Activated T-cell treated with anti-CD3 and anti-CD28 coated beads for 4 hours (primary cell): ENCODE data around the gene CIT.
"Not testable (repeated sequence)": the region's sequence is repeated elsewhere in the genome, so short reads cannot be mapped to it uniquely, and the experiment has no call there.

Experiments used
- DNase-seq: peaks from one replicate; pipeline ENCODE4 v3.0.0-alpha.2; 2020

The CIT gene

DNA sequence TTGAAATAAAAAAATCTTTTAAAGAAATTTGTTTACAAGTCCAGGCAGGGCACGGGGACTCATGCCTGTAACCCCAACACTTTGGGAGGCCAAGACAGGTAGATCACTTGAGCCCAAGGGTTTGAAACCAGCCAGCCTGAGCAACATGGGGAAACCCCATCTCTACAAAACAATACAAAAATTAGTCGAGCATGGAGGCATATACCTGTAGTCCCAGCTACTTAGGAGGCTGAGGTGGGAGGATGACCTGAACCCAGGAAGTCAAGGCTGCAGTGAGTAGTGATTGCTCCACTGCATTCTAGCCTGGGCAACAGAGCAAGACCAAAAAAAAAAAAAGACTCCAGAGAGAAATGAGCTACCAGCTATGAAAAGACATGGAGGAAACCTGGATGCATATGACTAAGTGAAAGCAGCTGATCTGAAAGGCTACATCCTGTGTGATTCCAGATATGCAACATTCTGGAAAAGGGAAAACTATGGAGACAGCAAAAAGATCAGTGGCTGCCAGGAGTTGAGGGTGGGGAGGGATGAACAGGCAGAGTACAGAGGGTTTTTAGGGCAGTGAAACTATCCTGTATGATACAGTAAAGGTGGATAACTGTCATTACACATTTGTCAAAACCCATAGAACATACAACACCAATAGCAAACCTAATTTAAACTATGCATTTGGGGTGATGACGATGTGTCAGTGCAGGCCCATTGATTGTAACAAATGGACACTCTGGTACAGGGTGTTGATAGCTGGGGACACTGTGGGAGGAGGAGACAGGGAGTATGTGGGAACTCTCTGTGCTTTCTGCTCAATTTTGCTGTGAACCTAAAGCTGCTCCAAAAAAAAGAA, 149.3 kb downstream of the CIT start:
- no peak for DNase-seq

DNA sequence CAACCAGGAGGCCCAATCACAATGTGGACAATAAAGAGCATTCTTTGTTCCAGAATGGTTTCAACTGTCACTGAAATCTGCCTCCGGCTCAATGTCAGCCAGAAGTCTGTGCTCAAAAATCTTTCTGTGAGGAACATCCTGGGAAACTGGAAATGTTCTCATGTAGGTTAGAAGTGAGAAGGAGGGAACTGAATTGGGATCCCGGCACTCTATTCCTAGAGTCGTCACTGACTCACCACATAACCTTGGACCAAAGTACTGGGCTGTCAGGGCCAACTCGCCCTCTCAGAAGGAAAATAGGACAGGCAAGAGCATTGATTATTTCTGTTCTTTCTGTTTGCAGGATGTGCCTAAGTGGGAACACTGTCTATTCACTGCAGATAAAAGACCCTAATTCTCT, 151.6 kb downstream of the CIT start:
- no peak for DNase-seq

DNA sequence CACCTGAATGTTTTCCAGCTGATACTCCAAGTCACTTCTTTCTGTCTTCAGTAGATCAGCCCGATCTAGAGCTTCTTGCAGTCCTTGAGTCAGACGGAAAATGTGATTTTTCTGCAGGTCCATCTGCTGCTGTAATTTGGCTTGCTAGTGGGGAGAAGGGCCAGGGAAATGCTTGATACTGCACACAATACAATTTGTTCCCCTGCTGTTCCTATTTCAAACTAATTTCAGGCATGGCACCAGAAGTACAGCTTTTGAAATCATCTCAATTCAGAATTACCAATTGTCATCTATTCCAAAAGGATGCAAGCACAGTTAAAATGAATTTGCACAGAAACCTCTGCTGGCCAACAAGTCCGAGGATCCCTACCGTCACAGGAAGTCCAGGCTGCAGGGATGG, 155.8 kb downstream of the CIT start:
- no peak for DNase-seq

DNA sequence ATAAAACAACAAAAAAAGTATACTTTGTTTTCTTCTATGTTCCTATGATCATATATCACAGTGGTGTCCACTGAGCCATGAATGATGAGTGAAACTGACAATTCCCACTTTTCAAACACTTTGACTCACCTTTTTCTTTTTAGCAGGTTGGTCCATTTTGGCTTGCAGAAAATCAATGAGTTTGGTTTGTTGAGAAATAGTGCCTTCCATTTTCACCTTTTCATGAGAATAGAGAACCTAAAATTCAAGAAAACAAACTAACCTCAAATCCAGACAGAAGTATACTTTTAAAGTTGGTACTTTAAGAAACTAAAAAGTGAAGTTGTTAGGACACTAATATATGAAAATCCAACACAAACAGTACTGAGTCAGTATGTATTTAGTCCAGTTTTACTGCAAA, 156.8 kb downstream of the CIT start:
- DNase-seq = no peak

DNA sequence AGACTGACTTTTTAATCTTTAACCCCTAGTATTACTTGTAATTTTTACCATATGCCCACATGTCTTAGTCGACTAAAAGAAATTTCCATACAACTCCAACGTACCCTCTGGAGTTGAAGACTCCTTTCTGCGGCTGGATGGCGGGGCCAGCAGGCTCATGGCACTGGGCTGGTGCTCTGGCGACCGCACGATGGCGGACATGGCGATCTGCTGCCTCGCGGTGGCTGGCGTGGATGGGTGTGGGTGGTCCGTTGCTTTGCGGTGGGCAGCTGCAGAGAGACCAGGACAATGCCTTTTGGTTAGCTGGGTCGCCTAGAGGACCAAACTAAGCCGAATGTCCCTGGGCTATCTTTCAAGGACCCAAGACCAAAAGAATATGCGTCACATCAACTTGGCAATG, 159.0 kb downstream of the CIT start:
- no peak for DNase-seq

DNA sequence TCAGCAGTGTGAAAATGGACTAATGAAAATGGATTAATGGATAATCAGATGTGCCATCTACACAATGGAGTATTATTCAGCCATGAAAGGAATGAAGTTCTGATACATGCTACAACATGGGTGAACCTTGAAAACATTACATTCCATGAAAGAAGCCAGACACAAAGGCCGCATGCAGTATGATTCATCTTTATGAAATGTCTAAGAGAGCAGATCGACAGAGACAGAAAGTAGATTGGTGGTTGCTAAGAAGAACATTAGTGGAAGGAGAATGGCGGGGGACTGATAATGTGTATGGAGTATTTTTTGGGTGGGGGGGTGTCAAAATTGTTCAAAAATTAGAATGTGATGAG, 161.9 kb downstream of the CIT start:
- no peak for DNase-seq

DNA sequence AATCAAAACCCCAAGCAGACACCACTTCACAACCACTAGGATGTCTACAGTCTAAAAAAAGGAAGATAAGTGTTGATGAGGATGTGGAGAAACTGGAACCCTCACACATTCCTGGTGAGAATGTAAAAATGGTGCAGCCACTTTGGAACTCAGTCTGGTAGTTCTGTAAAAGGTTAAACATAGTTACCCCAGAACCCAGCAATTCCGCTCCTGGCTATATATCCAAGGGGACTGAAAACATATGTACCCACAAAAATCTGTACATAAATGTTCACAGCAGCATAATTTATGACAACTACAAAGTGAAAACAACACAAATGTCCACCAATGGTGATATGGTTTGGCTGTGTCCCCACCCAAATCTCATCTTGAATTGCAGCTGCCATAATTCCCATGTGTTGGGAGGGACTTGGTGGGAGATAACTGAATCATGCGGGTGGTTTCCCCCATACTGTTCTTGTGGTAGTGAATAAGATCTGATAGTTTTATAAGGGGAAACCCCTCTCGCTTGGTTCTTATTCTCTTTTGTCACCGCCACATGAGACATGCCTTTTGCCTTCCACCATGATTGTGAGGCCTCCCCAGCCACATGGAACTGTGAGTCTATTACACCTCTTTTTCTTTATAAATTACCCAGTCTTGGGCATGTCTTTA, 162.4 kb downstream of the CIT start:
- no peak for DNase-seq

- DNase-seq = no peak
These were observed 163.5 kb downstream of the CIT start for GRCh38 chr12:119713551-119714031.

DNA sequence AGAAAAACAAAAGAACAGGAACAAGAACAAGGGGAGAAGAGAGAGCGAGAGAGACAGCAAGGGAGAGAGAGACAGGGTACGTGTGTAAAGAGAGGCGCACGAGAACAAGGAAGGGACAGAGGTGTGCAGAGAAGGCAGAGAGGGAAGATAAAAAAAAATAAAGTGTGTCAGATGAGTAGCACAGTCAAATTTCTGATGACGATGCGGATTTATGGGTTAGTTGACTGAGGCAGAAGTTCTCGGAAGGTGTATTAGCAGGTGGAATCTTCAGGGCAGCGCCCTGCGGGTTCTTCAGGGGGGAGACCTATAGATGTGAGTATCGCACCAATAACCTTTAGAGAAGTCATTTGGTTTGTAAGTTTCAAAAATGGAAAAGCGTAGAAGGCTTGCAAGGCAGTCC, 164.4 kb downstream of the CIT start:
- DNase-seq = no peak

- DNase-seq = no peak
These were observed 165.4 kb downstream of the CIT start for GRCh38 chr12:119711693-119712092.

GRCh38 chr12:119710965-119711551, 166.1 kb downstream of the CIT start:
- no peak for DNase-seq

- DNase-seq = no peak
These were observed 166.7 kb downstream of the CIT start for GRCh38 chr12:119710374-119710964.

GRCh38 chr12:119706427-119706826, 170.7 kb downstream of the CIT start:
- DNase-seq = not testable (repeated sequence)

DNA sequence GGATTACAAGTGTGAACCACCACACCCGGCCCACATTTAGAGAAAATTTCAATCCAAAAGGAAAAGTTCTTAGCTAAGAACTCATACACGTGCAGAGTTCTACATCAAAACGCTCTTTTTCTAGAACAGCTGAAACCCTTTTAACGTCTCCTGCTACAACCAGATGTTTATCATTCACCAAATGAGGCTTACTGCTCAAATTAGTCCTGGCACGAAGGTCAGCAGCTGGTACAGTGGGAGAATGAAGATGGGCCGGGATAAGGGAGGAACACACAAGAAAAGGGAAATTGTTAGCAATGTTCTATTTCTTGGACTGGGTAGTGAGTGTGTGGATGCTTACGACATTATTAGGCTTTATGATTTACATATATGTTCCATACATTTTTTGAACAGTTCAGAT, 171.9 kb downstream of the CIT start:
- DNase-seq = no peak

- DNase-seq = no peak
These were observed 172.9 kb downstream of the CIT start for GRCh38 chr12:119704065-119704747.

DNA sequence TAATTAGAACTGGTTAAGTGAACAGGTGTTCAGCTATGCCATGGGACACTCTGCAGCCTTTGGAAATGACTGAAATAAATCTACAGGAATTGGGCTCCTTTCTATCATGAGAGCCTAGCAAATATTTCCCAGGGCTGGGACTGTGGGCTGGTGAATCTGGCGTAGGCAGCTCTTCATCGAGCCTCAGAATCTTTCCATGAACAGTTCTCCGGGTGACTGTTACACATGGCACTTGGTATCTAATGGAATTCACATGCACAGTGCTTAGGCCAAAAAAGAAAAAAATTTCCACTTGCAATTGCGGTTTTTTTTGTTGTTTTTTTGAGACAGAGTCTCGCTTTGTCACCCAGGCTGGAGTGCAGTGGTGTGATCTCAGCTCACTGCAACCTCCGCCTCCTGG, 177.0 kb downstream of the CIT start:
- DNase-seq = no peak

GRCh38 chr12:119699199-119699760, 177.8 kb downstream of the CIT start:
- no peak for DNase-seq

DNA sequence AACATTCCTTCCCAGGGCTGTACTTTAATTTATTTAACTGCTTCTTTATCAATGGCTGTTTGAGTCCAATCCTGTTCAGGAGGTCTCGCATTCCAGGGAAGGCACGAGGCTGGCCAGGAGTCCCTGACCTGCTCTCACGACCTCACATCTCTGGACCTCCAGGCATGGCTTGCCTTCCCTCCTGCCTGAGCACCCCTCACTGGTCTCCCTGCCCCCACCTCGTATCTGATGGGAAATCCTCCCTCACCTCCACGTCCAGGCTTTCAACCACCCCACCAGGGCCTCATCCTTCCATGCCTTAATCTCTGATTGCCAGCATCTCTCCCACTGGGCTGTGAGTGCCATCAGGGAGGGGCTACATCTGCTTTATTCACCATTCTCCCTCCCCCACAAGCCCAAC, 180.2 kb downstream of the CIT start:
- DNase-seq = no peak

DNA sequence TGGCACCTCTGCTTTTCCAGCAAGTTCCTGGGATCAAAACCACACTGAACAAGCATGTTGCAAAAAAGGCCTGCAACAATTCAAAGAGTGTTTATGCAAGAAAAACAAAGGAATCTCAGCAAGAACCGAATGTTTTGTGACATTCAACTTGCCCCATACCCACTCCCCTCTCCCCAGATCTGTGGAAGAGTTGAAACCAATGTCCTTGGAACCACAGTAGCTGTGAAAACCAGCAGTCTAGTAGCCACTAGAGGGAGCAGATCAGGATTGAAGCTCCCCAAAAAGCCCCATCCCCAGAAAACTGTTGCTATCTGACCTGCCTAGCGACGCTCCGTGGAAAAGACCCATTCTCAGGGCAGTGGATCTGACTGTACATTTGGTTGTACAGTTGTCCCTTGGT, 182.1 kb downstream of the CIT start:
- no peak for DNase-seq

- DNase-seq = no peak
These were observed 183.0 kb downstream of the CIT start for GRCh38 chr12:119694111-119694510.

GRCh38 chr12:119693511-119693910, 183.6 kb downstream of the CIT start:
- no peak for DNase-seq

- DNase-seq = no peak
These were observed 184.1 kb downstream of the CIT start for GRCh38 chr12:119692997-119693396.

DNA sequence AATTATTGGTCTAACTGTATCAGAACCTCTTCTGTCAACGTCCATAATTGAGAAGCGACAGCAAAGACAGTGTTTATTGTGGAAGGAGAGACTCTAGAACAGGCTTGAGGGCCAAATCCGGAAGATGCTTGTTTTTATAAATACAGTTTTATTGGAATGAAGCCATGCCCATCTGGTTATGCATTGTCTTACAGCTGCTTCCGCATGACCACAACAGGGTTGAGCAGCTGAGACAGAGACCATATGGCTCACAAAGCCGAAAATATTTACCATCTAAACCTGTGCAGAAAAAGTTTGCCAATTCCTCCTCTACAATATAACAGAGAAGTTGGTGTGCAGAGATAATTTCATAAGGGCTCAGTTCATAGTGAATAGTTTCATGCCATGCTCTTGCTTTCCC, 184.7 kb downstream of the CIT start:
- no peak for DNase-seq
